KMS-11 (cell line): ENCODE data around the gene TMEM151A.
A peak's percentile ranks its signal among the peaks of the same experiment; 100 is the strongest.
"Not testable (repeated sequence)": the region's sequence is repeated elsewhere in the genome, so short reads cannot be mapped to it uniquely, and the experiment has no call there.

Experiments used
- H2AFZ ChIP-seq: fragments of 200-600 bp; sonication (generic); 2 replicates; pipeline ENCODE4 v1.6.1; 2016; ENCODE audit warnings: antibody characterized with exemption, mixed run types, low read depth
- H3K27ac ChIP-seq: fragments of 200-600 bp; sonication (generic); 2 replicates; pipeline ENCODE4 v1.6.1; 2016; ENCODE audit warnings: mild to moderate bottlenecking, mixed run types
- H3K27me3 ChIP-seq: fragments of 200-600 bp; sonication (generic); 2 replicates; pipeline ENCODE4 v1.6.1; 2017; ENCODE audit warnings: mild to moderate bottlenecking, low read depth, mixed run types, moderate library complexity; ENCODE audit not compliant: insufficient read depth
- H3K36me3 ChIP-seq: fragments of 200-600 bp; sonication (generic); 2 replicates; pipeline ENCODE4 v1.6.1; 2017; ENCODE audit warnings: mild to moderate bottlenecking, mixed run types; ENCODE audit not compliant: insufficient read depth
- H3K4me1 ChIP-seq: fragments of 200-600 bp; sonication (generic); 2 replicates; pipeline ENCODE4 v1.6.1; 2016; ENCODE audit warnings: mild to moderate bottlenecking, low read depth, mixed run types; ENCODE audit not compliant: poor library complexity, severe bottlenecking
- H3K4me2 ChIP-seq: fragments of 200-600 bp; sonication (generic); 2 replicates; pipeline ENCODE4 v1.7.0; 2016; ENCODE audit warnings: mild to moderate bottlenecking, mixed run types
- H3K4me3 ChIP-seq: fragments of 200-600 bp; sonication (generic); IDR thresholded peaks from 2 replicates; pipeline ENCODE4 v1.6.1; 2017; ENCODE audit warnings: low read depth, low read length, mixed read lengths; ENCODE audit not compliant: insufficient read depth
- H3K79me2 ChIP-seq: fragments of 200-600 bp; sonication (generic); 2 replicates; pipeline ENCODE4 v1.6.1; 2016; ENCODE audit warnings: low read depth, mixed run types; ENCODE audit not compliant: insufficient read depth
- H3K9ac ChIP-seq: fragments of 200-600 bp; sonication (generic); 2 replicates; pipeline ENCODE4 v1.6.1; 2016; ENCODE audit warnings: mild to moderate bottlenecking, mixed run types
- H4K20me1 ChIP-seq: fragments of 200-600 bp; sonication (generic); 2 replicates; pipeline ENCODE4 v1.6.1; 2016; ENCODE audit warnings: mild to moderate bottlenecking, mixed run types; ENCODE audit not compliant: insufficient read depth
- CTCF ChIP-seq: fragments of 200-600 bp; sonication (generic); conservative IDR thresholded peaks from 2 replicates; pipeline ENCODE4 v1.6.1; 2017; ENCODE audit warnings: low read depth, mild to moderate bottlenecking, antibody characterized with exemption, low read length, moderate library complexity, mixed read lengths

Gene TMEM151A

GRCh38 chr11:66247801-66248200, 43.9 kb upstream of the TMEM151A start:
- H3K36me3 ChIP-seq, result no peaks in the 10 kb centered on the region
- TF ChIP-seq CTCF, result no peak

GRCh38 chr11:66248903-66249302, 42.8 kb upstream of the TMEM151A start:
- H3K4me3 ChIP-seq, result no peak overlapping the region
- no peak overlapping the region for H2AFZ ChIP-seq
- H3K9ac ChIP-seq, result no peak overlapping the region
- no peaks in the 10 kb centered on the region for H3K27me3 ChIP-seq
- no peaks in the 10 kb centered on the region for H3K36me3 ChIP-seq
- no peaks in the 10 kb centered on the region for H4K20me1 ChIP-seq
- no peak overlapping the region for H3K4me2 ChIP-seq
- H3K27ac ChIP-seq, result no peak overlapping the region
- no peaks in the 10 kb centered on the region for H3K4me1 ChIP-seq
- no peak for TF ChIP-seq CTCF
- no peaks in the 10 kb centered on the region for H3K79me2 ChIP-seq

More at GRCh38 chr11:66247801-66248200, 43.9 kb upstream of the TMEM151A start:
- no peak overlapping the region for H2AFZ ChIP-seq
- no peaks in the 10 kb centered on the region for H3K79me2 ChIP-seq
- H3K4me3 ChIP-seq, result no peak overlapping the region
- H3K27me3 ChIP-seq, result no peaks in the 10 kb centered on the region
- no peak overlapping the region for H3K4me2 ChIP-seq
- no peak overlapping the region for H3K9ac ChIP-seq
- H3K27ac ChIP-seq, result no peak overlapping the region
- H3K4me1 ChIP-seq, result no peaks in the 10 kb centered on the region
- H4K20me1 ChIP-seq, result no peaks in the 10 kb centered on the region

GRCh38 chr11:66251809-66252208, 39.9 kb upstream of the TMEM151A start:
- H3K36me3 ChIP-seq, result no peaks in the 10 kb centered on the region
- no peak overlapping the region for H2AFZ ChIP-seq
- H3K4me1 ChIP-seq, result peaks cover 9% of the 10 kb centered on the region
- TF ChIP-seq CTCF, result no peak
- H3K4me3 ChIP-seq, result no peak overlapping the region
- no peak overlapping the region for H3K4me2 ChIP-seq
- H3K27ac ChIP-seq, result no peak overlapping the region
- no peaks in the 10 kb centered on the region for H3K79me2 ChIP-seq
- no peaks in the 10 kb centered on the region for H4K20me1 ChIP-seq
- no peaks in the 10 kb centered on the region for H3K27me3 ChIP-seq
- H3K9ac ChIP-seq, result no peak overlapping the region

GRCh38 chr11:66253081-66253480, 38.6 kb upstream of the TMEM151A start:
- H3K27me3 ChIP-seq, H3K27ac ChIP-seq, H3K9ac ChIP-seq, H4K20me1 ChIP-seq, H3K4me3 ChIP-seq, H3K36me3 ChIP-seq, H3K4me2 ChIP-seq, H3K79me2 ChIP-seq, H3K4me1 ChIP-seq, H2AFZ ChIP-seq: not testable (repeated sequence)

- peaks cover 15% of the 10 kb centered on the region for H3K4me1 ChIP-seq
- no peaks in the 10 kb centered on the region for H3K36me3 ChIP-seq
- no peak overlapping the region for H3K4me3 ChIP-seq
- peak overlapping the region; percentile 93; the same call in 1 of the 2 replicates for H2AFZ ChIP-seq
- peak overlapping the region; percentile 71 for H3K9ac ChIP-seq
- H3K27ac ChIP-seq, result peak overlapping the region; percentile 49; the same call in 1 of the 2 replicates
- no peaks in the 10 kb centered on the region for H4K20me1 ChIP-seq
- no peaks in the 10 kb centered on the region for H3K27me3 ChIP-seq
- peak overlapping the region; percentile 99 for H3K4me2 ChIP-seq
- peaks cover 9% of the 10 kb centered on the region; the same call in 1 of the 2 replicates for H3K79me2 ChIP-seq
- peak; percentile 34; the same call in 1 of the 2 replicates for TF ChIP-seq CTCF
These were observed 33.2 kb upstream of the TMEM151A start for GRCh38 chr11:66258473-66258893.
